DOHH2 (cell line): ENCODE results near the gene GABBR1.

Experiments
- CTCF ChIP-seq: fragments of 200-600 bp; sonication (generic); IDR thresholded peaks from one replicate; pipeline ENCODE4 v1.5.1; 2014; ENCODE audit warnings: antibody characterized with exemption, mild to moderate bottlenecking, low read depth, low read length; ENCODE audit not compliant: poor library complexity, severe bottlenecking
- EZH2phosphoT487 ChIP-seq: fragments of 200-600 bp; sonication (generic); IDR thresholded peaks from 2 replicates; pipeline ENCODE4 v1.6.1; 2017; ENCODE audit warnings: borderline replicate concordance, mild to moderate bottlenecking, antibody characterized with exemption, low read length, moderate library complexity, mixed read lengths

- no peak for TF ChIP-seq CTCF
- no peak for TF ChIP-seq EZH2phosphoT487
These were observed 79.5 kb downstream of the GABBR1 start for GRCh38 chr6:29553268-29554057.
